Stimulated activated CD8-positive, alpha-beta memory T cell treated with anti-CD3 and anti-CD28 coated beads, Interleukin-7, amount 100 ng/mL, for 4 hours (primary cell): Measurements from ENCODE around the gene DGCR2.
"Not testable (repeated sequence)": the region's sequence is repeated elsewhere in the genome, so short reads cannot be mapped to it uniquely, and the experiment has no call there.

Experiments used
- DNase-seq, 2 donors: peaks; one replicate each; pipeline ENCODE4 v3.0.0-alpha.2; 2020; ENCODE audit warnings: low read depth in 2 of 2

Gene DGCR2

DNA sequence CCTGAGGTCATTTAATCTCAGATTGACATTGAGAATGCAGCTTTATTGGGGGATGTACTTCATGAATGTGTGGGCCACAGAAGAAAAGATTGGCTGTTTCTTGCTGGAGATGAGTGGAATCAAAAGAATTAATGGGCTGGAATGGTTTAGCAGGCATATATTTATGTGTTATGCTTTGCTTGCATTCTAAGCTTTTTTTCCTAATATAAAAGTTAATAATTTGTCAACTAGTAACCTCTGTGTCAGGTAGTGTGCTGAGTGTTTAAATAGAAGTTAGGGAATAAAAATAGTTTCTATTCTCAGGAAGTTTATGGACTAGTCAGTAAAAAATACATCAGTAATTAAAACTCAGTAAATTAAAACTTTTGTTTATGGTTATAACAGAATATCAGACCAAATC lies 118.7 kb downstream of the DGCR2 start:
- DNase-seq = no peak

DNA sequence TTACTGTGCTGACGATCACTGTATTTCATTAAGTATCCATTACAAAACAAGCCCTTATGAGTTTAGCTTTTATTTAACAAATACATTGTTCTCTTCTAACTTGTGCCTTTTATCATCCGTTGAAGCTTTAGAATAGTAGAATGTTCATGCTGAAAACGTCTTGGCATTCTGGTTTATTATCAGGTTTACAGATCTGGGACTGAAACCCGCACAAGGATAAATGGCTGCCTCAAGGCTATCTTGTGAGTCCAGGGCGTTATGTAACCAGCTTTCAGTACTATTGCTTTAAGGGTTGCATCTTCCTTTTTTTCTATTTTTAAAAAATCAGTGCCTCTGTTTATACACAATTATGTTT lies 119.6 kb downstream of the DGCR2 start:
- no peak for DNase-seq

DNA sequence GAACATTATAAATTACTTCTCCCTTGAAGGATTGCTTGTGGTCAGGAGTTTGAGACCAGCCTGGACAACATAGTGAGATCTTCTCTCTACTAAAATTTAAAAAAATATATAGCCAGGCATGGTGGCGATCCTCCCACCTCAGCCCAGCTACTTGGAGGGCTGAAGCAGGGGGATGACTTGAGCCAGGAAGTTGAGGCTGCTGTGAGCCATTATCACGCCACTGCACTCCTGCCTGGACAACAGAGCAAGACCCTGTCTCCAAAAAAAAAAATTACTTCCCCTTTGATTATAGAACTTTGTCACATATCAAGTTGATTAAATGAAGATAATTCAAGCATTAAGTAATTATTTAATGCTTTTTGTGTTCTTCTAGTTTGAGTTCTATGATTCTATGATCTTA lies 121.0 kb downstream of the DGCR2 start:
- no peak for DNase-seq

DNA sequence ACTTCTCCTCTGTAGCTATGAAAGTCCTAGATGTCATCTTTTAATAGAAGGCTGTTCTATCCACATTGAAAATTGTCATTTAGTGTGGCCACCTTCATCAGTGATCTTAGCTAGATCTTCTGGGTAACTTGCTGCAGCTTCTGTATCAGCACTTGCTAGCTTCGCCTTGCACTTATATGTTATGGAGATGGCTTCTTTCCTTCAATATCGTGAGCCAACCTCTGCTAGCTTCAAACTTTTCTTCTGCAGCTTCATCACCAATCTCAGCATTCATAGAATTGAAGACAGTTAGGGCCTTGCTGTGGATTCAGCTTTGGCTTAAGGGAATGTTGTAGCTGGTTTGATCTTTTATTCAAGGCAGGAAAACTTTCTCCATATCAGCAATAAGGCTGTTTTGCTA lies 122.1 kb downstream of the DGCR2 start:
- DNase-seq = not testable (repeated sequence)

DNA sequence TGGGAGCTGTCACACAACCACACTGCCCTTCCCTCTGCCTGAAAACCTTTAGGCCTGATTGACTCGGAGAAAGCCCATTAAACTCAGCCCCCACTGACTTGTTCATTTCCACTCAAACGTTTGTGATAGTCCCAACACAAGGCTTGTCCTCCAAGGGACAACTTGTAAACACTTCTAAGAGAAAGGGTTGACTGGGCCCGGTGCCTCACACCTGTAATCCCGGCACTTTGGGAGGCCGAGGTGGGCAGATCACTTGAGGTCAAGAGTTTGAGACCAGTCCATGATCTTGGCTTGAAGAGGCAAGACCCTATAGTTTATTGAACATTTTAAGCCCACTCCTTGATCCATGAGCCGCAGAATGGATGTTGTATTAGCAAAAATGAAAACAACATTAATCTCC lies 122.8 kb downstream of the DGCR2 start:
- DNase-seq = no peak

DNA sequence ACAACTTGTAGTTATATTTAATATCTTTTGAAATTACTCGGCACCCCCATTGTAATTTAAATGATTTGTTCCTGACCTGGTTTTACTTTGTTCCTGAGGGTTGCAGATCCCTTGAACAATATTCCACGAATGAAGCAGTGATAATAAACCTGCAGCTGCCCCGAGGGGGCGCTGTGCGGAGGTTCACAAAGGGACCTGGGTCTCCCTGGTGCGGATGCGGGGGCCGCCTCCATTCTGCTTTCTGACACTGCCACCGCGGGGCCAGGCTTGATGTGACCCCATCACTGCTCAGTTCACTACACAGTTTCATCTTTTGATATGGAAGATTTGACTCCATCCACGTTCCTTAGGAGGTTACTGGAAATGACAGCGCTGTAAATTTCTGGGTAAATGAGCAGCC lies 123.2 kb downstream of the DGCR2 start:
- DNase-seq = no peak

DNA sequence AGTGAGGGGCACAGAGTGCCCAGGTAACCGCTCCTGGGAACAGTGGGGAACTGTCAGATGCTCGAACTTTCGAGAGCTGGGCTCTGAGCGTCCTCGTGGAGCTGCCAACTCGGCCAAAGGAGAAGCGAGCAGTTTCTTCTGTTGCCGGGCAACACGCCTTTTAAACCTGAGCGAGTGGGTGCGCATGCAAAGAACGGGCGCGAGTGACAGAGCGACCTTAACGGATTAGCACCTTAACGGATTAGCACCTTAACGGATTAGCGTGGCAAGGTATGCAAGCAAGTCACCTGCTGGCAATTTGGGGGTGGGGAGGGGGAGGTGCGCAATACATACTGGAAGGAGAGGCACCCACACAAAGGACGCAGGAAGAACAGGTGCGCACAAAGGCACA lies 124.3 kb downstream of the DGCR2 start:
- DNase-seq = no peak

DNA sequence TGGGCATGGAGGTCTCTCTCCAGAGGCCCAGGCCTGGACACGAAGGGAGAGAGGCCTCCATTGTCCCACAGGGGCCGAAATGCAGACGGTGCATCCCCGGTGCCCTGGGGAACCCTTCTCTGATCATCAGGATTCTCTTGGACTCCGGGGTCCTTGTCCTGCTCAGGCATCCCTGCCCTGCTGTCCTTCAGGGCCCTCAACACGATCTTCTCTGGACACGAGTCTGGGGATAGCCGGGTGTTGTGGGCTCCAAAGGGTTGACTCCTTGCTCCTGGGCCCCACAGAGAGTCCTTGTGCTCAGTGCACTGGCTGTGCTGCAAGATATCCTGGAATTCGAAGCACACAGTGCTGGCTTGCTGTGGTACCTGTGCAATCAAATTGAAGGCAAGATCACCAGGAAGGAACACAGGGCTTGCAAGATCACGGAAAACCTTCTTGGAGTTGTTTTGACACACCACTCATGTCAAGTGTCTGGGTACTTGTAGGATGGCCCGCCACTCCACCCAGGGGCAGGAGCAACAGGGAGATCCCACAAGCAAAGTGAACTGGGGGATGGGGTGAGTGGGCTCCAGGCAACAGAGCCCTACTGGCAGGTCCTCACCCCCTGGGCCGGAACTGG lies 124.8 kb downstream of the DGCR2 start:
- no peak for DNase-seq

DNA sequence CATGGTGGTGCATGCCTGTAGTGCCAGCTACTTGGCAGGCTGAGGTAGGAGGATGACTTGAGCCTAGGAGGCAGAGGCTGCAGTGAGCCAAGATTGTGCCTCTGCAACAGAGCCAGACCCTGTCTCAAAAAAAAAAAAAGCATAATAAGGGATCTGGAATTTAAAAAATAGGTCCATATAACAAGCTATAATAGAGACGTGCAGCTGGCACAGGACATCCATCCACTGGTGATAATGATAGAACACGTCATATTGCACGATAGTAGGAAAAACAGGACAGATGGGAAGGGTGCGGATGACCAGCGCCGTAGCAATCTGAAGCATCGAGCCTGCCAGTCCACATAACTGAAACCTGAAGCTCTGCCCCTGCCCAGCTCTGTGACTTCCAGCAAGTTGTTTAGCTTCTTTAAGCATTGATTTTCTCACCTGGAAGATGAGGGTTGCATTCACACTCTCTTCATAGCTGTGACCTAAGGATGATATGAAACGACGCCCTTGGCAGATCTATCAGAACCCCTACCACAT lies 125.8 kb downstream of the DGCR2 start:
- DNase-seq = no peak

DNA sequence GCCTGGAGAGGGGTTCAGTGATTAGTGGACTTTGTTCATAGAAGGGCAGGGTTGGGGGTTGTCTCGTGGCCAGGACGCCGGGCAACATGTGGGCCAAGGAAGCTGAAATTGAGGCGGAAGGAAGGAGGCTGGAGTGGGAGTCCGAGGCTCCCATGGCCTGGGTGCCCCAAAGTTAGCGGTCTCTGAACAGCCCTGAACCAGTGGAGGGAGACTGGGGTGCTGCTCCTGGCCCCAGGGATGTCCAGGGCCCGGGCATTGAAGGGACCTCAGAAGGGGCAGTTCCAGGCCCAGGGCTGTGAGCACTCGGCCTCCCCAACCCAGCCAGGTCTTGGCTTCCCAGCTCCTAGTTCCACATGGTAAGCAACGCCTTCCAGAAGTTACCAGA lies 126.9 kb downstream of the DGCR2 start:
- no peak for DNase-seq

DNA sequence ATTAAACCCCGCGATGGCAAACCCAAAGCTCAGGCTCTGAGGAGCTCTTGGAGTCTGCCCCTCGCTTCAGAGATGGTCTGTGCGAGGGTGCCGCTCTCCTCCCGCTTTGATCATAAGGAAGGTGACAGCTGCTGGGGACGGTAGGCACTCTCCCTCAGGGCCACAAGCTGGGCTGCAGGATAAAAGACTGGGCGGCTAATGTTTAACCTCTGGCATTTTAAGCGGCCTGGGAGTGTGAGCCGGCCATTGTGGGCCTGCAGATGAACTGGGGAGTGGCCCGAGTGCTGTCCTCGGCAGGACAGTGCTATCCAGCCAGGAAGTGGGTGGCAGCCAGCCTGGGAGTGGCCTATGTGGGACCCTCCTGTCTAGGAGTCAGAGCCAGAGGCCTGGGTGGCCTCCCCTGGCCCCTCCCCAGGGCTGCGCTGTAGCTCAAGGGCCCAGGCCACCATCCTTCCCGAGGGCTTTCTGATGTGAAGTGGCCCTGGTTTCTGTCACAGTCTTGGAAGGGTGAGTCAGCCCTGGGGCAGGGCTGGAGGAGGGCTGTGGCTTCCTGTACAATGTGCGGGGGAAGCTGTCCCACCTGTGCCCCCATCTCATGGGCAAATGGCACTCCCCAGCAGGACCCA lies 127.4 kb downstream of the DGCR2 start:
- DNase-seq = no peak

DNA sequence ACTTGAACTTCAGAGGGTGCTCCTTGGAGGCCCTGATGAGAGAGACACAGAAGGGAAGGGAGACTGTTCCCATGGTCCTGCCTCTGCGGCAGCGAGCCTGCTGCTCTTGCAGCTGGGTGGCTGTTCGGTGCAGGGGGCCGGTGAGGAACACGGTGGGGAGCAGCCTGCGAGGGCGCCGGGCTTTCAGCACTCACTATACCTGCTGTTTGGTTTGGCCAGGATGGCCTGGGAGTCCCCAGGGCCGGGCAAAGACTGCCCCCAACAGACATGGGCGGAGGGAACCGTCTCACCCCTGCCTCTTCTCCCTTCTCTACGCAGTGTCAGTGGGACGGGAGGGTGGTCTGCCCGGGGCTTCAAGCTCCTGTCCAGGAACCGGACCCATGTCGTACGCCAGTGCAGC lies 128.2 kb downstream of the DGCR2 start:
- no peak for DNase-seq

DNA sequence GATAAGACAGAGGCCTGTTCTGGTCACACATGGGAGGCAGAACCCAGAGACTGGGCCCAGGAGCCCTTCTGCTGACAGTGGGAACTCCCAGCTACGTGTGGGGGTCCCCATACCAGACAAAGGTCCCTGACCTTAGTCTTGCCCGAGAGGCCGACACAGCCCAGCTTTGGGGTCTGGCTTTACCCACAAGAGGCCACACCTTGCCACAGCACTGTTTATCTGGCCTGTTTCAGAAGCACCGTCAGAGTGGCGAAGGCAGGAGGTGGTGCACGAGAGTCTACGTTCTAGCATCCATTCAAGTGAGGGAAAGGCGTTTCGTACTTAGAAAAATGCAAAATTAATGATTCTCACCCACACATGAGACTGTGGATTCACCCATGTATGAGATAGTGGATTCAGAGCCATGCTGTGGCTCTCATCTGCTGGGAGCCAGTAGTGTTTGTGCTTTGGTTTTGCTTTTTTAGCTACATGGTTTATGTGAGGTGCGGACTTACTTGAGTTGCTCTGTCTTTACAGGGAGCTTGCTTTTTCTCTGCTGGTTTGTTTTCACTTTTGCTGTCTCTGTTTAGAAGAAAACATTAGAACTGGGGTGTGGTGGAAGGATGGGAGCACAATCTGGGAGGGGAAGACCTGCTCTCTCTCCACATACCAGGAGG lies 129.5 kb downstream of the DGCR2 start:
- no peak for DNase-seq

DNA sequence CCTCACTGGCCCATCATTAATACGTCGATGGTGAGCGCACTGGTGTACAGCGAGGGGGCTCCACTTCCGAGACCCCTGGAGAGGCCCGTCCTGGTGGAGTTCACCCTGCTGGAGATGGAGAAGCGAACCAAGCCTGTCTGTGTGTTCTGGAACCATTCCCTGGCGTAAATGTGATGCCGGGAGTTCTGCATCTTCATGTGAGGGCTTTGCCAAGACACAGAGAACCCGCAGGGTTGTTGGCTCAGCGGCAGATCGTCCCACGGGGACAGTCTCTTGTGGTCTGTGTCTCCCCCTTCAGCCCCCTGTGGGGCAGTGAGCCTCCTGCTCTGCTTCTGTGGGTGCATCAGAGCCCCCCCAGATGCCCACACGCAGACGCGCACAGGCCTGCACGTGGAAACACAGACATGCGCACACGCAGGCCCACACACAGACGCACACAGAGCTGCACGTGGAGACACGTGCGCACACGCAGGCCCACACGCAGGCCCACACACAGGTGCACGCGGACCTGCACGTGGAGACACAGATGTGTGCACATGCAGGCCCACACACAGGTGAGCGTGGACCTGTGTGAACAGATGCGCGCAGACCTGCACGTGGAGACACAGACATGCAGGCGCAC lies 130.3 kb downstream of the DGCR2 start:
- no peak for DNase-seq

DNA sequence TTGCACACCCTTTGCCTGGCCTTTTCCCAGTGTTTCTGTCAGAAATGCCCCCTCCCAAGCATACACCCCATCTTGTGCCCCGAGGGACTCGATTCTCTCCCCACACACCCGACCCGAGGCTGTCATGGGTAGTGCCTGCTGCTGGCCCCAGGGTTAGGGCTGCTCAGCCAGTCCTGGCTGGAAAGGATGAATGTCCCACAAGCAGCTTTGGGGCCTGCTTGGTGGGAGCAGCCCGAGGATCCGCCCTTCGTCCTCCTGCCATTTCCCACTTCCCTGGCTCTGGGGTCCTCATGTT lies 131.1 kb downstream of the DGCR2 start:
- DNase-seq = no peak

DNA sequence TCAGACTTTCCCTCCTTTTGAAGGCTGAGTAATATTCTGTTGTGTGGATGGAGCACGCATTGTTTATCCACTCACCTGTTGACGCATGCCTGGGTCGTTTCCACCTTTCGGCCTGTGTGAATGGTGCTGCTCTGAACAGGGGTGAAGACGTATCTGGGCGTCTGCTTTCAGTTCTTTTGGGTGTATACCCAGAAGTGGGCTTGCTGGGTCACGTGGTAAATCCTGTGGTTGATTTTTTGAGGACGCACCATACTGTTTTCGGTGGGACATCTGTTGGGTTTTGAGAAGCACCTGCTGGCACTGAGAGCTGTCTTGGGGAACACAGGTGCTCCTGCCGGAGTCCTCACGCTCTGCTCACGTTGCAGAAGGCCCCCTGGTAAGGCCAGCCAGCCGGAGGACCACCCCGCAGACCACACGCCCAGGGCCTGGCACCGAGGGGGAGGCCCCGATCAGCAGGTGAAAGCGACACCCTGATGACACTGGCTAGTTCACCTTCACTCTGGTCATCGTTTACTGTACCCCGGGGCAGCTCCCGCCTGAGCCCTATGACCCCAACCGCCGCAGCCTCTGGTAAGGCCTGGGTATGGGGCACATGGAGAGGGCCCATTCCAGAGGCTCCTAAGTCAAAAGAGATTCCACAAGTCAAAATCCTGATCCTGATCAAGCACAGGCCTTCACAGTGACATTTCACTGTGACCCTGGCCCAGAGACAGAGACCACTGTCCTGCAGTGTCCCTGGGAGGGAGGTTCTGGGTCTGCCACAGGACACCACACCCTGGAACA lies 131.7 kb downstream of the DGCR2 start:
- DNase-seq = no peak

DNA sequence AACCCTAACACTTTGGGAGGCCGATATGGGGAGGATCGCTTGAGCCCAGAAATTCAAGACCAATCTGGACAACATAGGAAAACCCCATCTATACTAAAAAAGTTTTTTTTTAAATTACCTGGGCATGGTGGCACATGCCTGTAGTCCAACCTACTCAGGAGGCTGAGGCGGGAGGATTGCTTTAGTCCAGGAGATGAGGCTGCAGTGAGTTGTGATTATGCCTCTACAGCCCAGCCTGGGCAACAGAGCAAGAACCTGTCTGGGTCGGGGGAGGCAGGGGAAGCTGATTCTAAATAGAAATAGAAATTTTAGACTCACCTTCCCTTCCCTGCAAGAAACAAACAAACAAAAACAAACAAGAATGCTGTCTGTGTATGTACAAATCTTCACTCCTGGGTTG lies 133.3 kb downstream of the DGCR2 start:
- DNase-seq = no peak

DNA sequence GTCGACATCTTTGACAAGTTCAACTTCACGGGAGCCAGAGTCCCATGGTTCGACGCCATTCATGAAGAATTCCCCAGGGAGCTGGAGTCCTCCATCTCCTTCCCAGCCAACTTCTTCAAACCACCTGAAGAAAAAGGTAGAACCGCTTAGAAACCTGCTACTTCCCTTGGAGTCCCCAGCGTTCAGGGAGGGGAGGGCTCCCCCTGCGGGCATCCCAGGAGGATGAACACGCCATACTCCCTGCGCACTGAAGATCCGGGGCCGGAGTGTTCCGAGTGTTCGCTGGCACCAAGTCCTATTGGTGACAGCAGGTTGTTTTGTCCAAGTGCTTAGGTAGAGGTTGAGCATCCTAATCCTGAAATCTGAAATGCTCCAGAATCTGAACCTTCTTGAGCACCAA lies 134.4 kb downstream of the DGCR2 start:
- DNase-seq = no peak

DNA sequence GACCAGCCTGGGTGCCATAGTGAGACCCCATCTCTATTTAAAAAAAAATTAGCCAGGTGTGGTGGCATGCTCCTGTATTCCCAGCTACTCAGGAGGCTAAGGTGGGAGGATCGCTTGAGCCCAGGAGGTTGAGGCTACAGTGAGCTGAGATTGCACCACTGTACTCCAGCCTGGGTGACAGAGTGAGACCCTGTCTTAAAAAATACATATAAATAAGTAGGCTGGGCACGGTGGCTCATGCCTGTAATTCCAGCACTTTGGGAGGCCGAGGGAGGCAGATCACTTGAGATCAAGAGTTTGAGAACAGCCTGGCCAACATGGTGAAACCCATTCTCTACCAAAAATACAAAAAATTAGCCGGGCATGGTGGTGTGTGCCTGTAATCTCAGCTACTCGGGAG lies 135.1 kb downstream of the DGCR2 start:
- not testable (repeated sequence) for DNase-seq
